C4-2B (cell line): Measurements from ENCODE around the gene HIRA.

Source experiments
- ZFX ChIP-seq: fragments of 450-650 bp; IDR thresholded peaks from 2 replicates; pipeline ENCODE4 v1.6.1; 2017
- TF ChIP-seq, protein P1 (sequence below): fragments of 450-650 bp; conservative IDR thresholded peaks from 2 replicates; pipeline ENCODE4 v1.5.1; 2017; ENCODE audit warnings: mild to moderate bottlenecking

DNA sequence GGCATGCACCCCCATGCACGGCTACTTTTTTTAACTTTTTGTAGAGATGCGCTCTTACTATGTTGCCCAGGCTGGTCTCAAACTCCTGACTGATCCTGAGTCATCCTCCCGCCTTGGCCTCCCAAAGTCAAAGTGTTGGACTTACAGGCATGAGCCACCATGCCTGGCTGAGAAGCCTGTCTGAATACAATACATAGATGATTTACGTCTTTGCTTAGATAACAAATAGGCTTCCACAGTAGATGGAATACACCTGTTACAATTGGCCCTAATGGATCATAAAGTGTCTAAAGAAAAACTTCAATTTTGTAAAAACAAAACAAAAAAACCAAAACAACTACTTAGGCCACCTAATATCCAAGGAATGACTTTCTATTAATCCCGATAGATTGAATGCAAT lies 127.0 kb downstream of the HIRA start:
- TF ChIP-seq, protein P1, sequence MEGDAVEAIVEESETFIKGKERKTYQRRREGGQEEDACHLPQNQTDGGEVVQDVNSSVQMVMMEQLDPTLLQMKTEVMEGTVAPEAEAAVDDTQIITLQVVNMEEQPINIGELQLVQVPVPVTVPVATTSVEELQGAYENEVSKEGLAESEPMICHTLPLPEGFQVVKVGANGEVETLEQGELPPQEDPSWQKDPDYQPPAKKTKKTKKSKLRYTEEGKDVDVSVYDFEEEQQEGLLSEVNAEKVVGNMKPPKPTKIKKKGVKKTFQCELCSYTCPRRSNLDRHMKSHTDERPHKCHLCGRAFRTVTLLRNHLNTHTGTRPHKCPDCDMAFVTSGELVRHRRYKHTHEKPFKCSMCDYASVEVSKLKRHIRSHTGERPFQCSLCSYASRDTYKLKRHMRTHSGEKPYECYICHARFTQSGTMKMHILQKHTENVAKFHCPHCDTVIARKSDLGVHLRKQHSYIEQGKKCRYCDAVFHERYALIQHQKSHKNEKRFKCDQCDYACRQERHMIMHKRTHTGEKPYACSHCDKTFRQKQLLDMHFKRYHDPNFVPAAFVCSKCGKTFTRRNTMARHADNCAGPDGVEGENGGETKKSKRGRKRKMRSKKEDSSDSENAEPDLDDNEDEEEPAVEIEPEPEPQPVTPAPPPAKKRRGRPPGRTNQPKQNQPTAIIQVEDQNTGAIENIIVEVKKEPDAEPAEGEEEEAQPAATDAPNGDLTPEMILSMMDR, result no peak
- no peak for TF ChIP-seq ZFX
